Activated T-helper 1 cell treated with anti-CD3 and anti-CD28 coated beads, Interleukin-2, amount 50 U/mL, for 16 hours (primary cell): Measurements from ENCODE around the gene STX8.

ENCODE experiments used
- DNase-seq, 2 donors: peaks; one replicate each; pipeline ENCODE4 v3.0.0-alpha.2; 2020; ENCODE audit warnings: low read depth in 1 of 2, low spot score in 1 of 2

STX8 gene

GRCh38 chr17:9230346-9230745 is 345.3 kb downstream of the STX8 start:
- no peak for DNase-seq

GRCh38 chr17:9229826-9230201 is 345.8 kb downstream of the STX8 start:
- DNase-seq: no peak

- no peak for DNase-seq
Measured at GRCh38 chr17:9229160-9229825, 346.3 kb downstream of the STX8 start.

GRCh38 chr17:9228408-9229159 is 347.0 kb downstream of the STX8 start:
- no peak for DNase-seq

- no peak for DNase-seq
Measured at GRCh38 chr17:9227819-9228407, 347.7 kb downstream of the STX8 start.

- DNase-seq: no peak
Measured at GRCh38 chr17:9226794-9227135, 348.9 kb downstream of the STX8 start.

- no peak for DNase-seq
Measured at GRCh38 chr17:9226130-9226793, 349.4 kb downstream of the STX8 start.

- no peak for DNase-seq
Measured at GRCh38 chr17:9225305-9226101, 350.1 kb downstream of the STX8 start.

- no peak for DNase-seq
Measured at GRCh38 chr17:9224485-9224884, 351.1 kb downstream of the STX8 start.

GRCh38 chr17:9223531-9223930 is 352.1 kb downstream of the STX8 start:
- DNase-seq: no peak

GRCh38 chr17:9221922-9222180 is 353.8 kb downstream of the STX8 start:
- DNase-seq: no peak

GRCh38 chr17:9221147-9221921 is 354.3 kb downstream of the STX8 start:
- no peak for DNase-seq

GRCh38 chr17:9220398-9221146 is 355.0 kb downstream of the STX8 start:
- no peak for DNase-seq

GRCh38 chr17:9219631-9220397 is 355.8 kb downstream of the STX8 start:
- no peak for DNase-seq

GRCh38 chr17:9218911-9219310 is 356.7 kb downstream of the STX8 start:
- no peak for DNase-seq

GRCh38 chr17:9218064-9218635 is 357.5 kb downstream of the STX8 start:
- no peak for DNase-seq

- DNase-seq: no peak
Measured at GRCh38 chr17:9217151-9218056, 358.2 kb downstream of the STX8 start.

- DNase-seq: no peak
Measured at GRCh38 chr17:9215465-9215864, 360.2 kb downstream of the STX8 start.
